Femur (tissue), 1 donor: ENCODE data around the gene ASTN2.

Experiments
- DNase-seq: peaks from one replicate; pipeline ENCODE4 v3.0.0-alpha.2; 2017

ASTN2 gene

DNA sequence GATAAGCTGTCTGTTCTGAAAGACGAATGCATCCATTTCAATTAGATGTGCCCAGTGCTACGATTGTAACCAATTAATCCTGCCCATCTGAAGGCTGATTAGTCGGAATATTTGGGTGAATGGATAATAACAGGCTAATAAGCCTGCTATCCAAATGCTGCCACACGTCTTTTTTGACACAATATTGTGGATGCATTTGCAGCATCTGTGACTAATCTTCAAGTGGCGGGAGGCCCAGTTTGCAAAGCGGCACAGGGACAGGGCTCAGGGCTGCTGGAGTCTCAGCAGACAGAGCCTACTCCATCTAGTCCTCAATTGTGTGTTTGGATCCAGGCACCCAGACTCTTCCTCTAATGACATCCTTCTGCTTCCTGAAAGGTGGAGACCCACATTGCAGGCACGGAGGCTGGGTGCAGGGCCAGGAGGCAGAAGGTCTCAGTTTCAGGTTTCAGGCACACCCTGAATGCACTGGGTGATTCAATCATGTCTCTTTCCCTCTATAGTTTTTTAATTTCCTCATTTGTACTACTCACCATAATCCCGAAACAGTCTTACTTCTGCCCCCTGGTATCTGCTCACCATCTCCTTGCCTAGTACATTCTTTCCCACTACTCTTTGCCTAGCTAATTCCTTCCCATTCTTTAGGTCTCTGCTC, 169.6 kb downstream of the ASTN2 start:
- no peak for DNase-seq

DNA sequence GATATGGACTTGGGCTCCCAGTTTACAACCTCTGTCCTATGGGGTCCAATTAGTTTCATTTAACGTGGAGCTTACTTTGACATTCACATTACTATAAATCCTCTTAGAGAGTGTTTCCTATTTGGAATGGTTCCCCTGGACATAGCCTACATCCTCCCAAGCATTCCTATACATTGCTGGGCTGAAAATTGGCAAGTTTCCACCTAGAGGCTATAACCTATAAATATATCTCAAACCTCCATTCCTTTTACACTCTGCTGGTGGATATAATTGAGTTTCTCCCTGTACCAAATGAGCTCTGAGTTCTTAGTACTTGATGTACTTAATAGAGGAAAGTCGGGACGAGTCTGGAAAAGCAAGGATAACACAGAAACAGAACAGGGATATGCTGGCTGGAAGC, 172.8 kb downstream of the ASTN2 start:
- no peak for DNase-seq

DNA sequence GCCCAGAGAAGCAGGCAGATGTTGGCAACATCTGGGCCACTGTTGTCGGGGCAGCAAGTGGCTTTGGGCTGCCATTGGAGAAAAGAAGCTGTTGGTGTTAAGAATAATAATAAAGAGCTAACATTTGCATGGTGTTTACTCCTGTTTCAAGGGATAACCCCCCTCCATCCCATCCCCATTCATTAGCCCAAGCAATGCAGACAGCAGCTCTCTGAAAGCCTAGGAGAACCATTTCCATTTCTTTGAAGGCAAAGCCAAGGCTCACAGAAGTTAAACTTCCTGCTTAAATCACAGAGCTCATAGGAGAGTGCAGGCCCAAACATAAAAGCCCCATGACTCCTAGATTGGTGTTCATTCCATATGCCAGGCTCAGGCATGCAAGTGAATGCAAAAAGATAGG, 175.4 kb downstream of the ASTN2 start:
- DNase-seq = no peak

DNA sequence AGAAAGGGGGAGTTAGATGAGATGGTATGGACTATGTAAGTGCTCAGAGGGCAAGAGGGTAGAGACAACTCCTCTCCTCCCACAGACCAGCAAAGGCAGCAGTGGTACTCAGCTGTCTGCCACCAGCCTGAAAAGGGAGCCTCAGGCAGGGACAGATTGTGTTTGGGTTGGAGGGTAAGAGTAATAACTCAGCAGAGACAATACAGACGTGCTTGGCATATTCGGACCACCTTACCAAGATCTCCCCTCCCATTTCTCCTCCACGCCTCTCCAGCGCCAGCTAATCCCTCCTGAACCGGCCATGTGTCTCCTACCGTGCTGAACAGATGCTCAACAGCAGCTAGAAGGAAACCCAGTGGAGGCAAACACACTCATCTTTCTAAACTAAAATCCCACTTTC, 180.8 kb downstream of the ASTN2 start:
- no peak for DNase-seq

- DNase-seq = no peak
Measured at GRCh38 chr9:117233016-117233415, 181.8 kb downstream of the ASTN2 start.

- no peak for DNase-seq
Measured at GRCh38 chr9:117232281-117232680, 182.6 kb downstream of the ASTN2 start.

GRCh38 chr9:117231012-117231411, 183.8 kb downstream of the ASTN2 start:
- DNase-seq = no peak

- DNase-seq = no peak
Measured at GRCh38 chr9:117224695-117225094, 190.2 kb downstream of the ASTN2 start.

- no peak for DNase-seq
Measured at GRCh38 chr9:117218951-117219350, 195.9 kb downstream of the ASTN2 start.

GRCh38 chr9:117214416-117214815, 200.4 kb downstream of the ASTN2 start:
- no peak for DNase-seq

DNA sequence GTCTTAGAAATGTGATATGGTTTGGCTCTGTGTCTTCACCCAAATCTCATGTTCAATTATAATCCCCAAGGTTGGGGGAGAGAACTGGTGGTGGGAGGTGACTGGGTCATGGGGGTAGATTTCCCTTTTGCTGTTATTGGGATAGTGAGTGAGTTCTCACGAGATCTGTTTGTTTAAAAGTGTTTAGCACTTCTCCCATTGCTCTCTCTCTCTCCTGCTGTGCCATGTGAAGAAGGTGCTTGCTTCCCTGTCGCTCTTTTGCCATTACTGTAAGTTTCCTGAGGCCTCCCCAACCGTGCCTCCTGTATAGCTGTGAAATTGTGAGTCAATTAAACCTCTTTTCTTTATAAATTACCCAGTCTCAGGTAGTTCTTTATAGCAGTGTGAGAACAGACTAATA, 203.6 kb downstream of the ASTN2 start:
- no peak for DNase-seq

GRCh38 chr9:117205806-117206205, 209.1 kb downstream of the ASTN2 start:
- no peak for DNase-seq

DNA sequence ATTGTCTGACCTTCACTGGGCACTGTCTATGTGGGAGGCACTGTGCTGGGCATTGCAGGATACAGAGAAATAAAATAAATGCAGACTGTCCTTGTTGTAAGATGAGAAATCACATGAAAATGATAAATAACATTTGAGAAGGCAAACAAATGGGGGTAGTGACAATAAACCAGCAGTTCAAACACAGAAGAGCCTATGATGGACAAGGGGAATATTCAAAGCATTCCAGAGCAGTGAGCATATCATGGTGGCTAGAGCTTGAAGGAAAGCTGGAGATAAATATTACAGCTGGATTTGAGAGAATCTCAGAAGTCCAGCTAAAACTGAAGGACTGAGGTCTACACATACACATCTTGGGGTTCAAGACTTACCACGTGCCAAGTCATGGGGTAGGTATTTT, 209.9 kb downstream of the ASTN2 start:
- DNase-seq = no peak

- DNase-seq = no peak
Measured at GRCh38 chr9:117191504-117192261, 223.2 kb downstream of the ASTN2 start.

DNA sequence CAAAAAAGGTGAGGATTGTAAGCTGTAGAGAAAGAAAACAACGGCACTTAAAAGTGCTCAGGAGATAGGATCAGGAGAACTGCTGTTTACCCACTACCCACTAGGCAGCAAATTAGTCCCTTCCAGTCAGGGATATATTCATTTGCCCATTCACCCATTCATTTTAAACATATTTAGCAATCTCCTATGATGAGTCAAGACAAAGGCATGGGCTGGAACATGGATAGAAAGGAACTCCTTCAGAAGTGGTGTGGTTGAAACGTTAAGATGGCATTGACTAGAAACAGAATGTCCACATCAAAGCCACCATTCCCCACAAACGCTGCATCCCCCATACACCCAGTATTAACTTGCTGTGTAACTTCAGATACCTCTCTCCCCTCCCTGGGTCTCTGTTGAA, 225.7 kb downstream of the ASTN2 start:
- no peak for DNase-seq

DNA sequence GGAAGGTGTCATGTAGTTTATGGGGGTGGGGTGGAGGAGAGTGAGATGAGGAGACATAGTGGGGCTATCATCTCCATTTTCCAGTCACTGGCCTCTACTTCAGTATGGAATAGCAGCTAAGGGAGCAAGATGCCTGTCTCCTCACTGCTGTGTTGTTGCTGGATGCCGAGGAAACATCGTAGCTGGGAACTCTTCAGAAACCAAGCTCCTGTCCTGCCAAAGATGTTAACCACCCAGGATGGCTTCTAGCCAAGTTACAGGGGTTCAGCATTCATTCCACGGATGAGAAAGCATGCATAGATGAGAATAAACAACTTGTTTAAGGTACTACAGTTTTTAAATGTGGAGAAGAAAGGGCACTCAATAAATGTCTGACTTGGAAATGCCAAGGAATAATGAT, 226.5 kb downstream of the ASTN2 start:
- DNase-seq = no peak

DNA sequence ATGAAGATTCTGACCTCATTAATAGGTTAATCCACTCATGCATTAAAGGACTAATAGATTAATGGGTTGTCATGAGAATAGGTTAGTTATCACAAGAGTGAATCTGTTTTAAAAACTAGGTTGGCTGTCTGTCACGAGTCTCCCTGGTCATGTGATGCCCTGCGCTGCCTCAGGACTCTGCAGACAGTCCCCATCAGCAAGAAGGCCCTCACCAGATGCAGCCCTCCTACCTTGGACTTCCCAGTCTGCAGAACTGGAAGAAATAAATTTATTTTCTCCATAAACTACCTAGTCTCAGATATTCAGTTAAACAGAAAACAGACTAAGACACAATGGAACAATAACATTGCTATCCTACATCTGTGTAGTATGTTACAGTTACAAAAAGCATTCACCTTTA, 227.4 kb downstream of the ASTN2 start:
- DNase-seq = no peak

DNA sequence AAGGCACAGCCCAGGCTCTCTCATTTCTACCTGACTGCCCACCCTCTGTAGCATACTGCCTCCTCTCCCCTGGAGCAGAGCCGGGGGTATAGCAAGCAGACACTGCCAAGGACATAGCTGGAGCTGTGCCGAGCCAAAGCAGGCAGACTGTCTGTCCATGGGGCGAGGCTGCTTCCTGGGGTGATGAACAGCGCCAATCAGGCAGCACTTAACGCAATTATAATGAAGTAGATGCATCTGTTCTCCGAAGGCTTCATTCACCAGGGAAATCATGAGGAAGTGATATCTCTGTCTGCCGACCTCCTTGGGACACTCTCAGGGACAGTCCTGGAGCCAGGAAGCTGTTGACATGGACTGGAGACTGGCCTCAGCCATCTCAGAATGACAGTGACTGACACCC, 230.7 kb downstream of the ASTN2 start:
- DNase-seq = no peak

GRCh38 chr9:117182046-117182445, 232.8 kb downstream of the ASTN2 start:
- DNase-seq = no peak

DNA sequence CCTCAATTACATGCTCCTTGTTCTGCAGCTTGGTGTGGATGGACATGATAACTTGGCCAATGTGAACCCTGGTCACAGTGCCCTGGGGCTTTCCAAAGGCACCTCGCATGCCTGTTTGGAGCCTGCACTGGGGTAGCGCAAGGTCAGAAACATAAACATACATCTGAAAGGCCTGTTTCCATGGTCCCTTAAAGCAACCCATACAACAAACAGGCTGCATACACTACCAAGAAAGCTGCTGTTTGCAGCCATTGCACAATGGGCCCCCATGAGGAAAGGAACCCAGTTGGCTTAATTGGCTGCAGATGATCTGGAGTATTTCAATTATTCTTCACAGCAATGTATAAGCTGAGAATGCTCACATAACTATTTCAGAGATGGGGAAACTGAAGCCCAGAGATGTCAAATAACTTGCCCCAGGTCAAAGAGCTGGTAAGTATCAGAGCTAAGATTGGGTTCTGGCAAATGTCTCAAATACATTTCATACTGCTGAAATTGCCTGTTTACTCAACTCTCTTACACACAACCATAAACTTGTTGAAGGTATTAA, 233.9 kb downstream of the ASTN2 start:
- DNase-seq = no peak

DNA sequence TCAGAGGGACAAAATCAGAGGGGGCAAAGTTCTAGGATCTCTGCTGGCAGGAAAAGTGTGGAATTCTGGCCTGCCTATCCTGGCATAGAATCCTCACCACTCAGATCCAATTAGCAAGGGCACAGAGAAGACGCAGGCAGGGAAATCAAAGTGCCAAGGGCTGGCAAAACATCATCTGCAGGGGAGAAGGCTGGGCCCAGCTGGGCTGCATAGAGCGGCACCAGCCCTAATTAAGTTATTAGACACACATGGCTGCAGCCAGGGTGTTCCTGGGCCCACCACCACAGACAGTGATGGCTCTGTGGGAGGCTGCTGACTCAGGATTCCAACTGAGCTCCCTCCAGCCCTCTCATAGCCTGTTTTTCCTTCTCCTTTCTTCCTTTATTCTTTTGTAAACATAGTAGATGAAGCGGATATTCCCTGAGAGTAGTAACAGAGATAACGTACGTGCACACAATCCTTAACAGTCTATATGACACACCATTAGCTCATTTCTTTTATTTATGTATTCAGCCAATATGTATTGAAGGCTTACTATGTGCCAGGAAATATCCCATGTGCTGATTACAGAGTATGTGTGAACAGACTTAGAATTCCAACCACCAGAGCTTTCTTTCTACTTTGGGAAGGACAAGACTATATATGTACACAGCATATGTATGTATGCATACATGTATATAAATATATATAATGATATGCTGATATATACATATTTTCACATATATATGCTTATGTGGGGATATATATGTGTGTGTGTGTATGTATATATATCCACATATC, 236.1 kb downstream of the ASTN2 start:
- DNase-seq = peak; percentile 18

- DNase-seq = no peak
Measured at GRCh38 chr9:117170567-117170966, 244.3 kb downstream of the ASTN2 start.

- DNase-seq = no peak
Measured at GRCh38 chr9:117169089-117169621, 245.7 kb downstream of the ASTN2 start.
